ENCODE measurements around the gene RDH13. TPM values are rescaled to one million over a fixed set of nuclear protein-coding genes. Genes with fewer than 3 reads are reported as not detected.

The RDH13 gene
- total RNA-seq, 1 donor: 12.7 TPM

- Histone ChIP-seq H3K4me1 (ENCODE audit: insufficient read depth, low read length) (no peaks in the 10 kb centered on the region), H3K4me3 (ENCODE audit: insufficient read depth, low read length) (no peak overlapping the region), H3K36me3 (ENCODE audit: insufficient read depth, low read length) (peaks cover 18% of the 10 kb centered on the region), H3K27me3 (ENCODE audit: insufficient read depth, low read length) (no peaks in the 10 kb centered on the region), H3K27ac (ENCODE audit: low read depth, low read length) (no peak overlapping the region), H3K79me2 (ENCODE audit: insufficient read depth, low read length) (no peaks in the 10 kb centered on the region), H3K9me3 (ENCODE audit: low read depth, low read length) (no peaks in the 10 kb centered on the region), H3K4me2 (ENCODE audit: insufficient read depth, low read length) (no peak overlapping the region), H4K20me1 (ENCODE audit: insufficient read depth, low read length) (no peaks in the 10 kb centered on the region), H2AFZ (ENCODE audit: low read length) (no peak overlapping the region)
- TF ChIP-seq, protein P1, sequence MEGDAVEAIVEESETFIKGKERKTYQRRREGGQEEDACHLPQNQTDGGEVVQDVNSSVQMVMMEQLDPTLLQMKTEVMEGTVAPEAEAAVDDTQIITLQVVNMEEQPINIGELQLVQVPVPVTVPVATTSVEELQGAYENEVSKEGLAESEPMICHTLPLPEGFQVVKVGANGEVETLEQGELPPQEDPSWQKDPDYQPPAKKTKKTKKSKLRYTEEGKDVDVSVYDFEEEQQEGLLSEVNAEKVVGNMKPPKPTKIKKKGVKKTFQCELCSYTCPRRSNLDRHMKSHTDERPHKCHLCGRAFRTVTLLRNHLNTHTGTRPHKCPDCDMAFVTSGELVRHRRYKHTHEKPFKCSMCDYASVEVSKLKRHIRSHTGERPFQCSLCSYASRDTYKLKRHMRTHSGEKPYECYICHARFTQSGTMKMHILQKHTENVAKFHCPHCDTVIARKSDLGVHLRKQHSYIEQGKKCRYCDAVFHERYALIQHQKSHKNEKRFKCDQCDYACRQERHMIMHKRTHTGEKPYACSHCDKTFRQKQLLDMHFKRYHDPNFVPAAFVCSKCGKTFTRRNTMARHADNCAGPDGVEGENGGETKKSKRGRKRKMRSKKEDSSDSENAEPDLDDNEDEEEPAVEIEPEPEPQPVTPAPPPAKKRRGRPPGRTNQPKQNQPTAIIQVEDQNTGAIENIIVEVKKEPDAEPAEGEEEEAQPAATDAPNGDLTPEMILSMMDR (IDR thresholded peaks at IDR 0.05; ENCODE audit: extremely low read depth, low read depth, low read length): no peak
- peak; percentile 17 for DNase-seq (ENCODE audit: insufficient read length, low spot score, missing footprints)
Observed at GRCh38 chr19:55056827-55057226, 6.1 kb downstream of the RDH13 start.

DNA sequence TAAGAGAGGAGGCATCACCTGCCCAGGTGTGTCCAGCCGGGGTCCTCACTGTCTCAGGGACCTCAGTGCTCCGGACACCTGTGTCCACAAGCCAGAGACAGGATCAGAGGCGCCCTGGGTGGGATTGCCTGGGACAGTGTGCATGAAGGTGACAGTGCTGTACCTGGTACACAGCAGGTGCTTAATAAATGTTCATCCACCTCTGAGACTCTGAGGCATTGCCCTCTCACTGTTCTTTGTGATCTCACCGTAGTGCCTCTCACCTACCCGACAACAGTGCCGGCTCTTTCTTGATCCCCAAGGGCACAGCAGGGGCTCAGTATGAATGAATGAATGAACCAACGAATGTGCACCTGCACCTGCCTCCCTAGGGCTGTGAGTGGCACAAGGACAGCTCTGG, 9.2 kb downstream of the RDH13 start:
- H3K27me3 ChIP-seq (ENCODE audit: insufficient read depth, low read length): no peaks in the 10 kb centered on the region
- peaks cover 21% of the 10 kb centered on the region for H3K36me3 ChIP-seq (ENCODE audit: insufficient read depth, low read length)
- DNase-seq (ENCODE audit: insufficient read length, low spot score, missing footprints): peak; percentile 42
- H3K4me3 ChIP-seq (ENCODE audit: insufficient read depth, low read length): no peak overlapping the region
- TF ChIP-seq, protein P1 (IDR thresholded peaks at IDR 0.05; ENCODE audit: extremely low read depth, low read depth, low read length): no peak
- no peaks in the 10 kb centered on the region for H3K4me1 ChIP-seq (ENCODE audit: insufficient read depth, low read length)
- no peaks in the 10 kb centered on the region for H4K20me1 ChIP-seq (ENCODE audit: insufficient read depth, low read length)
- no peak overlapping the region for H3K27ac ChIP-seq (ENCODE audit: low read depth, low read length)
- no peak overlapping the region for H2AFZ ChIP-seq (ENCODE audit: low read length)
- no peaks in the 10 kb centered on the region for H3K9me3 ChIP-seq (ENCODE audit: low read depth, low read length)
- no peaks in the 10 kb centered on the region for H3K79me2 ChIP-seq (ENCODE audit: insufficient read depth, low read length)
- H3K4me2 ChIP-seq (ENCODE audit: insufficient read depth, low read length): no peak overlapping the region

- H3K4me2 ChIP-seq (ENCODE audit: insufficient read depth, low read length): no peak overlapping the region
- no peaks in the 10 kb centered on the region for H3K27me3 ChIP-seq (ENCODE audit: insufficient read depth, low read length)
- TF ChIP-seq, protein P1 (IDR thresholded peaks at IDR 0.05; ENCODE audit: extremely low read depth, low read depth, low read length): no peak
- H3K79me2 ChIP-seq (ENCODE audit: insufficient read depth, low read length): no peaks in the 10 kb centered on the region
- H4K20me1 ChIP-seq (ENCODE audit: insufficient read depth, low read length): no peaks in the 10 kb centered on the region
- H3K27ac ChIP-seq (ENCODE audit: low read depth, low read length): no peak overlapping the region
- no peaks in the 10 kb centered on the region for H3K4me1 ChIP-seq (ENCODE audit: insufficient read depth, low read length)
- peak; percentile 34 for DNase-seq (ENCODE audit: insufficient read length, low spot score, missing footprints)
- no peak overlapping the region for H3K4me3 ChIP-seq (ENCODE audit: insufficient read depth, low read length)
- H3K36me3 ChIP-seq (ENCODE audit: insufficient read depth, low read length): peaks cover 25% of the 10 kb centered on the region
- H3K9me3 ChIP-seq (ENCODE audit: low read depth, low read length): no peaks in the 10 kb centered on the region
- no peak overlapping the region for H2AFZ ChIP-seq (ENCODE audit: low read length)
Observed at GRCh38 chr19:55050749-55051532, 12.0 kb downstream of the RDH13 start.

DNA sequence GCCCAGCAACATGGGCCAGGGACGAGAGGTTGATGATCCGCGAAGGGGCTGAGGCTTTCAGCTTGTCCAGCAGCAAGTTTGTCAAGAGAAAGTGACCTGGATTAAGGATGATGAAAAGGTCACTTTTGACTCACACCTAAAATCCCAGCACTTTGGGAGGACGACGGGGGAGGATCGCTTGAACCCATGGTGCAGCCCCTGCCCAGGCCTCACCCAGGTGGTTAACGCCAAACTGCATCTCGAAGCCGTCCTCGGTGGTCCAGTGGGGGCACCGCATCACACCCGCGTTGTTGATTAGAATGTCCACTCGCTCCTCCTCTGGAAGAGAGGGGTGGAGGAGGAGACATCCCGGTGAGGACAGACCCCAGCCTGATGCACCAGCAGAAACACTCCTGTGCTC, 14.5 kb downstream of the RDH13 start:
- TF ChIP-seq, protein P1 (IDR thresholded peaks at IDR 0.05; ENCODE audit: extremely low read depth, low read depth, low read length): no peak
- Histone ChIP-seq H4K20me1 (ENCODE audit: insufficient read depth, low read length) (no peaks in the 10 kb centered on the region), H2AFZ (ENCODE audit: low read length) (no peak overlapping the region), H3K36me3 (ENCODE audit: insufficient read depth, low read length) (peaks cover 22% of the 10 kb centered on the region), H3K4me3 (ENCODE audit: insufficient read depth, low read length) (no peak overlapping the region), H3K4me2 (ENCODE audit: insufficient read depth, low read length) (no peak overlapping the region), H3K9me3 (ENCODE audit: low read depth, low read length) (no peaks in the 10 kb centered on the region), H3K27me3 (ENCODE audit: insufficient read depth, low read length) (no peaks in the 10 kb centered on the region), H3K79me2 (ENCODE audit: insufficient read depth, low read length) (no peaks in the 10 kb centered on the region), H3K4me1 (ENCODE audit: insufficient read depth, low read length) (no peaks in the 10 kb centered on the region), H3K27ac (ENCODE audit: low read depth, low read length) (no peak overlapping the region)
- peak; percentile 17 for DNase-seq (ENCODE audit: insufficient read length, low spot score, missing footprints)
